Activated effector memory CD4-positive, alpha-beta T cell treated with anti-CD3 and anti-CD28 coated beads, Interleukin-2, amount 50 U/mL, for 16 hours (primary cell): ENCODE data around the gene TBC1D4.
"Not testable (repeated sequence)": the region's sequence is repeated elsewhere in the genome, so short reads cannot be mapped to it uniquely, and the experiment has no call there.

ENCODE experiments used
- DNase-seq: peaks from one replicate; pipeline ENCODE4 v3.0.0-alpha.2; 2020

The TBC1D4 gene

DNA sequence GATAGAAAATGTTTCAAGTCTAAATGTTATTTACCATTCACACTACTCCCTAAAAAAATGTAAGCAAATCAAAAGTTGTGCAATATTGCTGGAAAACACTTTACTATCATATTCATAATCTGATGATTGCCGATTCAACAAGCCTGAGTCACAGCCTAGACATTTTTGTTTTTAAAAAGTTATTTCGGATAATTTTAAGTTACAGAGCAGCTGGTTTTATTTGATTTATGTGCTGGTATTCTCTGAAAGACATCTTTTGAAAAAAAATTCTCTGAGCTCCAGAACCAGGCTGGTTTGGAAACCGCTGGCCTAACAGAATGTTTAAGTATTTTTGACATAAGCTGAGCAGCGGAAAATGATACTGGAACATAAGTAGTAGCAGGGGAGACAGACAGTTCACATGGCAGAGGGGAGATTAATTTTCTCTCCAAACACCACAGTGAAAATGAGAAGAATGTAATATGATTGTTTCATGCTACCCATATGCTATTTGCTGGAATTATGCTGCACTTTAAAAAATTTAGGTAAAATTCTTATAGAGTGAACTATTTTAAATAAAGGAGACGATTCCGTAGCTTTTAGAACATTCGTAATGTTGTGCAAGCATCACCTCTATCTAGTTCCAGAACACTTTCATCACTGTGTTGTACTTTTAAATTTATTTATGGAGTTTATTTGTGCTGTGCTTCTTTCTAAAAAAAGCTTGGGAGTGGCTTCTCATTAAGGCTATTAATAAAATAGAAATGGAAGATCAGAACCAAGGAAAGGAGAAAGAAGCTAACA, 36.1 kb downstream of the TBC1D4 start:
- DNase-seq, result no peak

DNA sequence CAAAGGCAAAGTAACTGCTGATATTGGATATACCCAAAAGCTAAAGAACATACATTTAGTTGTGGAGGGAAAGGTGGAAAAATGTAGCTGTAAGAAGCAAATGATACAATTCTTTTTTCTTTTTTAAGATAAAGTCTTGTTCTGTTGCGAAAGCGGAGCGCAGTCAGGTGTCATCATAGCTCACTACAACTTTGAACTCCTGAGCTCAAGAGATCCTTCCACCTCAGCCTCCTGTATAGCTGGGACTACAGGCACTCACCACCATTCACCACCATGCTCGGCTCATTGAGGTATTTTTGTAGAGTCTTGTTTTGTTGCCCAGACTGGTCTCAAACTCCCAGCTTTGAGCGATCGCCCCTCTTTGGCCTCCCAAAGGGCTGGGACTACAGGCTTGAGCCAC, 38.0 kb downstream of the TBC1D4 start:
- DNase-seq, result no peak

DNA sequence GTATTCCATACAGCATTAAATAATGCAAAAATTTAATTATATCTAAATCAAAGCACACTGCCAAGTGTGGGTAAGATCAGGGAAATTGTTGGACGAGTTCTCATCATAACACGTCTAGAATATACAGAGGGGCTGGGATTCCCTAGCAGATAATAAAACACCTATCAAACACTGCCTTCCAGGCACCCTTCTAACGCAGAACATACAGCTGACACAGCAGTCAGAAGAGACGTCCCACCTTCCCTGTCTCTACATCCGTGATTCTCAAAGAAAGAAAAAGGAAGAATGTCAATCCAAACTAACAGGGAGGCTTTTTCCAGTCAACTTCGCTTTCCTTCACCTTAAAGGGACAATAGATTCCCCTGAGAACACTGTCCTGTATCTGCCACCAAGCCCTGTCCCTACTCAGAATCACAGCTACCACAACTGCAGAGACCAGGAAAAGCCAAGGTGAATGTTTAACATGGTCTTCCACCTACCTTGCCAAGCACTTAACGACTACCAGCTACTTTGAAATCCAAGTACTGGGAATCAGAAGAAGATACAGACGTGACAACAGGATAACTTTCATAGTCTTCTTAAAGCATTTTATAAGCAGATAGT, 38.5 kb downstream of the TBC1D4 start:
- DNase-seq, result no peak

DNA sequence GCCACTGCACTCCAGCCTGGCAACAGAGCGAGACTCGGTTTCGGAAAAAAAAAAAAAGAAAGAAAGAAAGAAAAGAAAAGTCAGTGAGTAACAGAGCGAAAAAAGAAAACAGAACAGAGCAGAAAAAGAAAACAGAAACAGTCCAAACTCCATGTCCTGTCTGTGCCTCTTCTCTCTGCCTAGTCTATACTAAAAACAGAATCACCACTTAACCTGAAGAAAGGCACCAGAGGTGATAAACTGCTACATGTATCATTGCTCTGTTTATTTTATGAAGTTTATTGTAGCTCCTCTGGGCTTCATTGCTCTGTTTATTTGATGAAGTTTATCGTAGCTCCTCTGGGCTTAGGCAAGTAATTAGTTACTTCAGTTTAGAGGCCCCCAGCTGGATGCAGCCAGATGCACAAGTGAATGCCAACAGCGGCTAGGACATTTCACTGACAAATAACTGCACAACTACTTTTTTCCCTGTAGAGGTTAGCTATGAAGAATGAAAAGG, 39.2 kb downstream of the TBC1D4 start:
- no peak for DNase-seq

DNA sequence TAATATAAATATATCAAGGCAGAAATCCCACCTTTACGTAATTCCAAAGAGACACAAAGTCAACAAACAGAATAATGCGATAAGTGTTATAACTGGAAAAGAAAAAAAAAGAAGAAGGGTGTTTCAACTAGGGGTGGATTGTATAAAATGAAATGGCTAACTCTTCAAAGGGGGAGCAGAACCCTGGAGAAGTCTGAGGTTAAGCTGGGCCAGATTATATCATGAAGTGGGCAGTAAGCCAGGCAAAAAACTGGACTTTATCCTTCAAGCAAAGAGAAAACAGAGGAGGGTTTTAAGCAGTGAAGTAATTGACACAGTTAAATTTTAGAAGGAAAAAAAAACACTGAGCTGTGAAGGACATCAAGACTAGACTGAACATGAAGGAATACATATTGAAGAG, 41.9 kb downstream of the TBC1D4 start:
- no peak for DNase-seq

DNA sequence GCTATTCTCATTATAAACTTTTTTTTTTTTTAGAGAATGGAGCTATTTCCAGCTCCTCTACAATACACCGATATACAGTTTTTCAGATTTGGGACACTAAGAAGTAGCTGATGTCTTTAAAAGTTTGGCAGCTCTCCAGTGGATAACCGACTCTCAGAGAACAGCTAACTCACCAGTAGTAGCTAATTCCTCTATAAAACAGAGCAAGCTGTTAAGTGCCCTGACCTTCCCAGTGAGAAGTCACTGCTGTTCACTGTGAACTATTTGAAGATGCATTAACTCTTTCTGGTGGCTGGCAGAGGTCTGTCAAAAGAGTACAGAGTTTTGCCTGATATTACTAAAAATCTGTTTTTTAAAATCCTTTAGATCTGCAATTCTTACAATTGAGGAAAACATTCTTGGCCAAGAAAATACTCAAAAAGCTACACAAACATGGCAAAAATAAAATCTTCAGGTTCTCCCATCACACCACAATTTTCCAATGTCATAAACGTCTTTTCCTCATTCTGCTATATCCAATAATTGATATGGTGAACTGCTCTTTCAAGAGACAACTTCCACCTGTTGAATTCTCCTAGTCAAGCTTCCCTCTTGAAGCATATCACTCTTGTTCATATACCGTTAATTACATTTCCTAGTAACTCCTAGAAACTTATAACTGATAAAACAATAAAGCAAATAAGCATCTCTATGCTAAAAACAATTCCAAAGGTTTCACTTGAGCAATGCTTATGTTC, 44.2 kb downstream of the TBC1D4 start:
- DNase-seq, result no peak

DNA sequence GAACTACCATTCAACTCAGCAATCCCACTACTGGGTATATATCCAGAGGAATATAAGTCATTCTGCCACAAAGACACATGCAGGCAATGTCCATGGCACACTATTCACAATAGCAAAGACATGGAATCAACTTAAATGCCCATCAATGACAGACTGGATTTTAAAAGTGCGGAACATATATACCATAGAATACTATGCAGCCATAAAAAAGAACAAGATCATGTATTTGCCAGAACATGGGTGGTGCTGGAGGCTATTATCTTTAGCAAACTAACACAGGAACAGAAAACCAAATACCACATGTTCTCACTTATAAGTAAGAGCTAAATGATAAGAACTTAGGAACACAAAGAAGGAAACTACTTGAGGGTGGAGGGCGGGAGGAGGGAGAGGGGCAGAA, 47.8 kb downstream of the TBC1D4 start:
- DNase-seq, result not testable (repeated sequence)

DNA sequence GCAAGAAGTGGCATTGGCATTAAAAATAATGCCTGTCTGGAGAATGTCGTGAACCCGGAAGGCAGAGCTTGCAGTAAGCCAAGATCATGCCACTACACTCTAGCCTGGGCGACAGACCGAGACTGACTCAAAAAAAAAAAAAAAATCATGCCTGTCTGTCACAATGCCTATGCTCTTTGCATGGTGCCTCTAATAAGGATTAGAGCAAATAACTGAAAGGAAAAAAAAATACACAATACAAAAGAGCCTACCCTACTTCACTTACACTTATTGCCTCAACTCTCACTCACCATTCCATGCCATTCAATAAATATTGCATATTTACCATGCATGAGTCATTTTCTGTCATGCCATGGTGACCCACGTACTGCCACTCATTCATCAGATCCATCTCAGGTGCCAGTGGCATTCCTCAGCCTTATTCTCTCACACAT, 49.1 kb downstream of the TBC1D4 start:
- no peak for DNase-seq

DNA sequence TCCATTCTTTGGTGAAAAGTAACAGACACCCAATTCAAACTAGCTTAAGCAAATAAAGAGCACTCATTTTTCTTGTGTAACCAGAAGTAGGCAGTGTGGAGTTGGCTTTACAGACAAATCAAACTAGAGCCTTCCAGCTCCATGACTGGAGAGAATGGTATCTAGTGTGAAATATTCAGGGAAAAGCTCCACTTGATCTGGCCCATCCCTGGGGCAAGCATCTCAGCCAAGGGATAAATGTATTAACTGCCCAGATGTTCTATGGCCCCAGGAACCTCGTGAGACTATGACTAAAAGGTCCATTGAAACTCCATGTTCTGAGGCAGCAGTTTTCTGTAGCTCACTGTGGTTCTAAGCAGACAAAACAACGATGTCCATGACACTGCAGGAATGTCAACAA, 49.9 kb downstream of the TBC1D4 start:
- no peak for DNase-seq

DNA sequence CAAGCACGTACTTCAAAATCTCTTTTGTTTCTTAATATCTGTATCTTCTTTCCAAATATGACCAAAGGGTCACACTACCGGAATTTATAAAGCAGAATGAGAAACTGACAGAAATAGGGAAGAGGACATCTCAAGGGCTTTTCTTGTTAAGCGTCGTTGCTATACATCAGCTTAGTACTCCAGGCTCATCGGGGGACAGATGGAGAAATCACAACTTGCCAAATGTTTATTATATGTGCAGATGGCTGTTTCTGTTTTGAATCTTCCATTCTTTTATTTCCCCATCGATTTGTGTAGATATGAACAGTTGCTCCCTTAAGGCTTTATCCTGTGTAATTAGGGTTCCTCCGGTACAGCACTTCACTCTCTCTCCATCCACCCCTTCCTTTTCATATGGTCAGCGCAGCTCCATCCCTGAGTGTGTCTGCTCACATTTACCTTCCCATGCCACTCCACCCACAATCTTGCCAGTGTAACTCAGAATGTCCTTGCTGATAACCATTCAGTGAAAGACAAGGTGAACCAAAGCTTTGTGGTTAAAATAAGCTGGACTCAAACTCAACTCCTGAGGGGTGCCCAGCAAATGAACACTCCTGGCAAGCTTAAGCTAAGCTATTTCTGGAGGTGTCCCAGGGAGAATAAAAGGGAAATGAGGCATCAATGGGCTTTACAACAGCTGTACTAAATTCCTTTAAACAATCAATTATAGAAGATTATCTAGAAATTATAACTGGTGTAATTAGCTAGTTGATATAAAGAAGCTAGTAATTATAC, 51.3 kb downstream of the TBC1D4 start:
- DNase-seq, result no peak

DNA sequence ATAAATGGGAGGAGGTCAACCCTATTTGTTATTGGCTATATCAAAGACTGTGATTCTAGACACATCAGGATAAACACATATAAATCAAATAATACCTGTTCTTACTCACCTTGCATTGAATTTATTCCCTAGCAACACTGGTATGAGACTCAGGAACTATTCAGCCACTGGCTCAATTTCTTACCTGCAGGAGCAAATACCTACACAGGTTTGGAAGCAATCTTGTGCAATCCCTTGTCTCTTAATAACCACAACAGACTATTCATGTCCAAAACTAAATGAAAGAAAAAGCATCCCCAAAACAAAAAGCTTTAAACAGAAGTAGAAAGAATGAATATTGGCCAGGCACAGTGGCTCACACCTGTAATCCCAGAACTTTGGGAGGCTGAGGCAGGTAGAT, 55.5 kb downstream of the TBC1D4 start:
- DNase-seq, result no peak

DNA sequence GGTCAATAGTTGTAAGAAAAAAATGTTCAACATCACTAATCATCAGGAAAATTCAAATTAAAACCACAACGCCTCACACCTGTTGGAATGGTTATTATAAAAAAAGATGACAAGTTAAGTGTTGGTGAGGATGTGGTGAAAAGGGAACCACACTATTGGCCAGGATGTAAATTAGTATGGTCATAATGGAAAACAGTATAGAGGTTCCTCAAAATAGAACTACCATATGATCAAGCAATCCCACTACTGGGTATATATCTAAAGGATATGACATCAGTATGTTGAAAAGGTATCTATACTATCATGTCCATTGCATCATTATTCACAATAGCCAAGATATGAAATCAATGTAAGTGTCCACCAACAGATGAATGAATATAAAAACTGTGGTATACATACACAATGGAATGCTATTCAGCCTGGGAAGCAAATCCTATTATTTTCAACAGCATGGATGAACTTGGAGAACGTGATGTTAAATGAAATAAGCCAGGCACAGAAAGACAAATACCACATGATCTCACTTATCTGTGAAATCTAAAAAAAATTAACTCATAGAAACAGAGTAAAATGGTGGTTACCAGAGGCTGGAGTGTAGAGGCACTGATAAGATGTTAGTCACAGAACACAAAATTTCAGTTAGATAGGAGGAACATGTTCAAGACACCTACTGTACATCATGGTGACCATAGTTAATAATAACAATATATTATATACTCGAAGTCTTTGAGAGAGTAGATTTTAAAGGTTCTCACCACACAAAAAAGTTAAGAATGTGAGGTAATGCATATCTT, 56.6 kb downstream of the TBC1D4 start:
- no peak for DNase-seq

DNA sequence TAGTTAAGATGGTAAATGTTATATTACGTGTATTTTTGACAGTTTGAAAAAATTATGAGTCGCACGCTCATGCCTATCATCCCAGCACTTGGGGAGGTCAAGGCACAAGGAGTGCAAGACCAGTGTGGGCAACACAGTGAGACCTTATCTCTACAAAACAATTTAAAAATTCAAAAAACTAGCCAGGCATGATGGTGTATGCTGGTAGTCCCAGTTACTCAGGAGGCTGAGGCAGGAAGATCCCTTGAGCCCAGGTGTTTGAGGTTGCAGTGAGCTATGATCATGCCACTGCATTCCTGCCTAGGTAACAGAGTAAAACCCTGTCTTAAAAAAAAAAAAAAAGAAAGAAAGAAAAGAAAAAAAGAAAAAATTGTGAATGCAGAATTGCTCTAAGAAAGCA, 58.0 kb downstream of the TBC1D4 start:
- no peak for DNase-seq

DNA sequence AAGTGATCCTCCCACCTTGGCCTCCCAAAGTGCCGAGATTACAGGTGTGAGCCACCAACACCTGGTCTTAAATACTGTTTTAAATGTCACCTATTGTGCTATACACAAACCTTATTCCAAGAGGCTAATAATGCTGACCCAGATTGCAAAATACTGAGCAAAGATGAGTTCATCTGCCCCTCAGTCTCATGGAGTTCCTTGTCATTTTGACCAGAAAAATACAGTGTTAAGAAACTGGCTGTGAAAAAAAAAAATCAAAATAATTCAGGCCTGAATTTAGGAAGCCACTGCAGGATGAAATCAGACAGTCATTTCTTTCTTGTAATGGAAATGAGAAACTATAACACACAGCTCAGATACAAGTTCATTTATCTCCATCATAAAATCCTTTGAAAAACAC, 59.9 kb downstream of the TBC1D4 start:
- DNase-seq, result no peak

DNA sequence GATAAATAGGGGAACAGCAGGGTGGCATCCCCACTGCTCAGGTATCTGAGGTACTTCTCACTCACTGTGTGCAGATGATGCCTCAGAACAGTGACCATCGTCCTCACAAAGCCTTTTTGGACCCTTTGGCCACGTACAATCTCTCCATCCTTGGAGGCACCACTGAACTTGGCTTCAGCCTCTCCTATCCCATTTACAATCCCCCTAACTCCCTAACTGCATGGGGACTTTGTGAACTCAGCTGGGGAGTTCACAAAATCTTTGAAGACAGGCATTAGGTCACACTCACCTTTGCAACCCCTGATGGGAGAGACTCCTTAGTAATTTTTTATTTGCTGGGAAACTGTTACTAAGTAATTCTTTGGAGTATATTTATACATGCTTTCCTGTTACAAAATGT, 60.8 kb downstream of the TBC1D4 start:
- DNase-seq, result no peak

DNA sequence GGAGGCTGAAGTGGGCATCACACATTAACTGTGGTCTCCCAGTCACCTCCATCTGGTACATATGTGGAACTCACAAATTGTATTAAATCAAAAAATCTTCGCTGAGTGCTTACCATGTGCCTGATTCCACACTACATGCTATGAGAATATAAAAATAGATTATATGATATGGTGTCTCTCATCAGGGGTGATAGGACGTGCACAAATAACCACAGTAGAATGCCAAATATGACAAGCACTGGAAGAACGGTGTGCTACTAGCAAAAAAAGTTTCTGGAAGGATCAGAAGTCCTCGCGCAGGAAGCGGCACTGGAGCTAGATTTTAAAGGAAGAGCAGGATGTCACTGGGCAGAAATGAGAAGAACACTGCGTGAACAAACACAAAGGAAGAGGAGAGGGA, 62.3 kb downstream of the TBC1D4 start:
- DNase-seq, result no peak

DNA sequence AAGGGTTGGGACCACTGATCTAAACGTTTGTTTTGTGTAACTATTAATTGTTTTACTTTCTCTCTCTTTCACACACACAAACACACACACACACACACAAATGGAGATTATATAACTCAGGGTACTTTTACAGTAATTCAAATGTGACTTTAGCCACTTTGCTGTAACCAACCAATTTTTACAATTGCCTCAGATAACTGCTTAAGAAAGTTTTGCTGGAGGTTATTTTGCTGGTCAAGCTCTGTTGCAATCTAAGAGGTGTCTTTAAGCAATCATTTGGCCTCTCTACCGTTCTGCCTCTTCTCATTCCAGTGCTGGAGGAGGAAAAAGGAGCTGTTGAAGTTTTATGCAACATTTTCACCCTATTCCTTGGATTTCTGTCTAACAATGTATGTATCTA, 63.0 kb downstream of the TBC1D4 start:
- no peak for DNase-seq

DNA sequence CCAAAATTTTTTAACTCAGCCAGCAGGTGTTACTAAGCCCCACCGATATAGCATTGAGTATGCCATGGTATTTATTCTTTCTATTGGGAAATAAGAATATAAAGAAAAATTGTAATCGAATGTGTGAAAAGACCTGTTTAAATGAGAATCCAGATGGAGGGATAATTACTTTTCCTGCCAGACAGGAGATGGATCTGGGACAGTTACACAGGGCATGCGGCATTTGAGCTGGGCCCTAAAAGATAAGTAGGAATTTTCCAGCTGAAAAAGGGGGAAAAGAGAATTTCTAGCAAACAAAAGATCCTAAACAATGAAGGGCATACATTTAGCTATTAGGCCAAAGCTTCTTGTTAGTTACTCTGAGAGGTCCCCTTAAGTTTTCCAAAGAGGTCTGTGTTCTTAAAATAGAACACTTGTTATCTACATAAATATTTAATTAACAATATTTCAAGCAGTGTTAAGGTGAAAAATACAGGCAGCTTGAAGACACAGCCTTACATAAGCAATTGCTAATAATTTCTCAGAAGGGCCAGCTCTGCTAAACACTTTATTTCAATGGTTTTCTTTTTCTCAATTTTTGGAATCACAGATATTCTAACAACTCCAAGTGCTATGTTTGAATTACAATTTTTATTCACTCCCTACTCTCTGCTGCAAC, 63.7 kb downstream of the TBC1D4 start:
- no peak for DNase-seq

DNA sequence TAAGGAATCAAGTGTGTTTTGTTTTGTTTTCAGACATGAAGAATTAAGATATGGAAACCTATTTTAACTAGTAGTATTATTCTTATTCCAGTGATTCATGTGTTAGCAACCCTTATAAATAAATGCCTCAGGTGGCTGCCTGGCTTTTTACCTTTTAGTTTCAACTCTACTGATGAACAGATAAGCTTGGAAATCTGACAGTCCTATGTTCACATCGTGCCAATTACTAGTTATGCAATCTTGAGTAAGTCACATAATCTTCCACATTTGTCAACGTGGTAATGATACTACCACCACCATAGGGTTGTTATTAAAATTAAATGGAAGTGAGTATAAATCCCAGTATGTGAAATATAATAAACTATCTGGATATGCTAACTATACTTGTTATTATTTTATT, 64.3 kb downstream of the TBC1D4 start:
- no peak for DNase-seq

DNA sequence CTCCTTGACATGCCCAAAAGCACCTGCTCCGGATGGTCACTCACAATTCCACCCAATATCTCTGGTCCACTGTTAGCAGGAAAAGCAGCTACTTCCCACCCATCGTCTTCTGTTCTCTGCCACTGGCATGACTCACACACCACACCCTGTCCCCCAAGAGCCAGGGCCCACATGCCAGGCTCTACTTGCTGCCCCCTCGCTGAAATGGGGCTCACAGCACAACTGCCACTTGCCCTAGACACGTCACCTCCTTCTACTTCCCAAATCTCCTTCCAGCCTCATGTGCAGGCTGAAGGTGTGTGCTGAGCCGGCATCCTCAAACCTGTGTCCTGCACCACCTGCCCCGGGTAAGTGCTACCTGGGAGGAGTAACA, 65.0 kb downstream of the TBC1D4 start:
- no peak for DNase-seq

DNA sequence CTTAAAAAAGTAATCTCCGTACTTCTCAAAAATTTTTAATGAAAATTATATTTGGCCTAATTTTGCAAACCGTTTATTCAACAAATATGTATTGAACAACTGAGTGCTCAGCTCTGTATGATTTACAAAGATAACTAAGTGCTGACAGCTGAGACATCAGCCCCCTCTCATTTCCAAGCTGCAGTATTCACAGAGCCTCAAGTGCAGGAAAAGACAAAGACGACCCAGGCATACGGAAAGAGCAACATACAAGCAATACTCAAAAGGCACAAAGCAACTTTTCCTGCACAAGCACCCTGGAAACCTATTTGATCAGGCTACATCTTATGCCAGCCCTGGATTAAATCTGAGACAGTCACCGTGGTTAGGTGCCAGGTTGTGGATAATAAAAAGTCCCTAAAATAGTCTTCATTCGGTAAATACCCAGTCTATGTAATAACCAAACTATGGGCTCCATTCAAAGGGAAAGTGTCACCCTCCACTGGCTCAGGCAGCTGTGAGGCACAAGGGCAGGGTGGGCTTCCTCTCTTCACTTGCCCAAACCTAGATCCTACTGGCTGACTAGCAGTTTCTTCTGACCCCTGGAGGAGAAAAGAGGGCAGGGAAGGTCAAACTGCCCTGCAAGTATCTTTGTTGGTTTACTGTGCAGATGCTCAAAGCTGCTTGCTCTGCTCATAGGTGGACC, 65.5 kb downstream of the TBC1D4 start:
- no peak for DNase-seq
